ENCODE data around the gene VAMP7. TPM values are rescaled to one million over a fixed set of nuclear protein-coding genes. Genes with fewer than 3 reads are reported as not detected.
A peak's percentile ranks its signal among the peaks of the same experiment; 100 is the strongest.

The VAMP7 gene
- total RNA-seq, 1 experiment from 2014 or later = 78.4 TPM

DNA sequence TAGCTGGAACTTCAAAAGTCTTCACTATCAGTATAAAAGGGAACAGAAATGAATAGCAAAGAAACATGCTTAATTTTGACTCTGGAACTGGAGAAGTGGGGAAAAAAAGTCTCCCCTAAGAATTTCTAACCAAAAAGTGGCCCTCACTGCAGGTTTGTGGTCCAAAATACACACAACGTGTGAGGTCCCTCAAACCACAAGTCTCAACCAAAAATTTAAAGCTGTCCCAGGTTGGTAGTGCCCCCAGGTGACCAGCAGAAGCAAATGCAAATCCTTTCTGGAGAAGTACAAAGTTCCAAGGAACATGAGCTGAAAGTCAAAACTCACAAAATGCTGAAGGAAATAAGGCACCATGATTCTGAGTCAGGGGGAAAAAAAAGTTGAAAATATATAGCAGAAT lies 23.6 kb upstream of the VAMP7 start:
- DNase-seq (ENCODE audit: low read depth, low spot score) (no peak), ATAC-seq (0 out of 2 replicates have a peak, but pooled peaks have one; percentile 76)
- Histone ChIP-seq H3K9me3 (ENCODE audit: control insufficient read depth, insufficient read depth, low read depth, low read length) (no peaks in the 10 kb centered on the region), H3K27ac (ENCODE audit: low read length) (no peak overlapping the region), H3K27me3 (ENCODE audit: control insufficient read depth, insufficient read depth, low read length) (peaks cover 12% of the 10 kb centered on the region), H3K4me1 (ENCODE audit: control insufficient read depth, insufficient read depth, low read length) (no peaks in the 10 kb centered on the region), H3K4me3 (ENCODE audit: low read depth in 2 of 2, low read length in 2 of 2) (no peak overlapping the region), H3K36me3 (ENCODE audit: control insufficient read depth, insufficient read depth, low read length) (no peaks in the 10 kb centered on the region; the same call in 1 of the 2 replicates)
- ChIA-PET CTCF (no interaction called here), POLR2A (no interaction called here)
- in situ Hi-C loops (cut with HindIII; ENCODE audit: low pct_unique_long_range_greater_than_20kb, low sequenced_read_pairs) (no loop called here), intact Hi-C loops (cut with micrococcal nuclease; ENCODE audit: unreplicated experiment) (no loop called here)
- TF ChIP-seq CTCF (IDR thresholded peaks at IDR 0.05) = peak; percentile 79
- no peak for TF ChIP-seq POLR2AphosphoS5 (IDR thresholded peaks at IDR 0.05; ENCODE audit: low read depth, low read length)
- BruUV-seq (replicated peaks) = no TSS peak

GRCh38 chrX:155864655-155865054 lies 16.5 kb upstream of the VAMP7 start:
- H3K27me3 ChIP-seq (ENCODE audit: control insufficient read depth, insufficient read depth, low read length) = peaks cover 4% of the 10 kb centered on the region; the same call in 1 of the 2 replicates
- H3K4me1 ChIP-seq (ENCODE audit: control insufficient read depth, insufficient read depth, low read length) = no peaks in the 10 kb centered on the region
- CTCF ChIA-PET = no interaction called here
- DNase-seq (ENCODE audit: low read depth, low spot score) (no peak), ATAC-seq (no peak)
- peaks cover 5% of the 10 kb centered on the region; the same call in 1 of the 2 replicates for H3K9me3 ChIP-seq (ENCODE audit: control insufficient read depth, insufficient read depth, low read depth, low read length)
- TF ChIP-seq CTCF (IDR thresholded peaks at IDR 0.05) (peak; percentile 33; the same call in 1 of the 2 replicates), REST (IDR thresholded peaks at IDR 0.05; ENCODE audit: insufficient read depth in 1 of 2, low read depth in 2 of 2, low read length in 1 of 2) (no peak)
- POLR2A ChIA-PET = no interaction called here
- H3K27ac ChIP-seq (ENCODE audit: low read length) = no peak overlapping the region
- in situ Hi-C loops (cut with HindIII; ENCODE audit: low pct_unique_long_range_greater_than_20kb, low sequenced_read_pairs) = no loop called here
- H3K4me3 ChIP-seq (ENCODE audit: low read depth in 2 of 2, low read length in 2 of 2) = no peak overlapping the region
- no peaks in the 10 kb centered on the region for H3K36me3 ChIP-seq (ENCODE audit: control insufficient read depth, insufficient read depth, low read length)
- no TSS peak for BruUV-seq (replicated peaks)
- intact Hi-C loops (cut with micrococcal nuclease; ENCODE audit: unreplicated experiment) = no loop called here

DNA sequence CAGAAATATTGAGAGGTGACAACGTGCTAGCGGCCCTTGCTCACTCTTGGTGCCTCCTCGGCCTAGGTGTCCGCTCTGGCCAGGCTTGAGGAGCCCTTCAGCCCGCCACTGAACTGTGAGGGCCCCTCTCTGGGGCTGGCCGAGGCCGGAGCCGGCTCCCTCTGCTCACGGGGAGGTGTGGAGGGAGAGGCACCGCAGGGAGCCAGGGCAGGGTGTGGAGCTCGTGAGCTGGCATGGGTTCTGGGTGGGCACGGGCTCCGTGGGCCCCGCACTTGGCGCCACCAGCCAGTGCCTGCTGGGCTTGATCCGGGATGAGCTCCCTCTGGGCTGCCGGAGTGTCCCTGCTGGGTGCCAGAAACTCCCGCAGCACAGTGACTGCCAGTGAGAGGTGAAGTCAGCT lies 16.0 kb upstream of the VAMP7 start:
- H3K36me3 ChIP-seq (ENCODE audit: control insufficient read depth, insufficient read depth, low read length) = no peaks in the 10 kb centered on the region
- TF ChIP-seq CTCF (IDR thresholded peaks at IDR 0.05) (no peak), REST (IDR thresholded peaks at IDR 0.05; ENCODE audit: insufficient read depth in 1 of 2, low read depth in 2 of 2, low read length in 1 of 2) (no peak), TCF7L2 (IDR thresholded peaks at IDR 0.05; ENCODE audit: low read depth, low read length) (no peak), POLR2AphosphoS5 (IDR thresholded peaks at IDR 0.05; ENCODE audit: low read depth, low read length) (no peak), SIN3A (IDR thresholded peaks at IDR 0.05; ENCODE audit: borderline replicate concordance, insufficient read depth, low read depth, low read length) (no peak)

More for the DNA sequence above, 16.0 kb upstream of the VAMP7 start:
- no peak for DNase-seq (ENCODE audit: low read depth, low spot score)
- Histone ChIP-seq H3K9me3 (ENCODE audit: control insufficient read depth, insufficient read depth, low read depth, low read length) (peaks cover 5% of the 10 kb centered on the region; the same call in 1 of the 2 replicates), H3K4me1 (ENCODE audit: control insufficient read depth, insufficient read depth, low read length) (no peaks in the 10 kb centered on the region), H3K27me3 (ENCODE audit: control insufficient read depth, insufficient read depth, low read length) (peaks cover 4% of the 10 kb centered on the region; the same call in 1 of the 2 replicates), H3K4me3 (ENCODE audit: low read depth in 2 of 2, low read length in 2 of 2) (no peak overlapping the region), H3K27ac (ENCODE audit: low read length) (no peak overlapping the region)
- no TSS peak for BruUV-seq (replicated peaks)
- POLR2A ChIA-PET = no interaction called here
- no peak for ATAC-seq
- in situ Hi-C loops (cut with HindIII; ENCODE audit: low pct_unique_long_range_greater_than_20kb, low sequenced_read_pairs) (no loop called here), intact Hi-C loops (cut with micrococcal nuclease; ENCODE audit: unreplicated experiment) (no loop called here)
- CTCF ChIA-PET = no interaction called here

All from Panc1 (cell line).